Hepatocyte (in vitro differentiated cells): ENCODE results near the gene DNAH9. TPM values are rescaled to one million over a fixed set of nuclear protein-coding genes. Genes with fewer than 3 reads are reported as not detected.

Experiments
- DNase-seq: peaks from one replicate; pipeline ENCODE4 v3.0.0-alpha.2; 2016; ENCODE audit warnings: low spot score
- H2AFZ ChIP-seq: fragments of 200-600 bp; sonication (generic); 2 replicates; pipeline ENCODE4 v1.6.0; 2016; ENCODE audit warnings: antibody characterized with exemption, mild to moderate bottlenecking
- H3K27ac ChIP-seq: fragments of 200-600 bp; sonication (generic); 2 replicates; pipeline ENCODE4 v1.5.1; 2016; ENCODE audit warnings: mild to moderate bottlenecking
- H3K27me3 ChIP-seq: fragments of 200-600 bp; sonication (generic); 2 replicates; pipeline ENCODE4 v1.6.1; 2016
- H3K36me3 ChIP-seq: fragments of 200-600 bp; sonication (generic); replicated peaks from 2 replicates; pipeline ENCODE4 v1.5.1; 2016; ENCODE audit warnings: low read depth; ENCODE audit not compliant: insufficient read depth
- H3K4me1 ChIP-seq: fragments of 200-600 bp; sonication (generic); 2 replicates; pipeline ENCODE4 v1.5.1; 2016; ENCODE audit warnings: mild to moderate bottlenecking, moderate library complexity; ENCODE audit not compliant: insufficient read depth
- H3K4me2 ChIP-seq: fragments of 200-600 bp; sonication (generic); 2 replicates; pipeline ENCODE4 v1.6.0; 2016
- H3K4me3 ChIP-seq: fragments of 200-600 bp; sonication (generic); 2 replicates; pipeline ENCODE4 v1.5.1; 2016; ENCODE audit warnings: mild to moderate bottlenecking
- H3K79me2 ChIP-seq: fragments of 200-600 bp; sonication (generic); 2 replicates; pipeline ENCODE4 v1.6.0; 2017; ENCODE audit warnings: mild to moderate bottlenecking
- H3K9me2 ChIP-seq: fragments of 200-600 bp; sonication (generic); replicated peaks from 2 replicates; pipeline ENCODE4 v1.6.0; 2017; ENCODE audit warnings: mild to moderate bottlenecking; ENCODE audit not compliant: insufficient read depth
- H3K9me3 ChIP-seq: fragments of 200-600 bp; sonication (generic); 2 replicates; pipeline ENCODE4 v1.5.1; 2016; ENCODE audit warnings: low read depth, mild to moderate bottlenecking
- H4K20me1 ChIP-seq: fragments of 200-600 bp; sonication (generic); 2 replicates; pipeline ENCODE4 v1.6.0; 2016; ENCODE audit warnings: mild to moderate bottlenecking; ENCODE audit not compliant: insufficient read depth, poor library complexity, severe bottlenecking
- CTCF ChIP-seq: fragments of 200-600 bp; sonication (generic); IDR thresholded peaks from 2 replicates; pipeline ENCODE4 v1.5.1; 2016; ENCODE audit warnings: antibody characterized with exemption, mild to moderate bottlenecking; ENCODE audit not compliant: poor library complexity
- EZH2 ChIP-seq: fragments of 200-600 bp; sonication (generic); IDR thresholded peaks from 2 replicates; pipeline ENCODE4 v1.6.1; 2016; ENCODE audit warnings: antibody characterized with exemption, mild to moderate bottlenecking, borderline replicate concordance
- EZH2phosphoT487 ChIP-seq: fragments of 200-600 bp; sonication (generic); IDR thresholded peaks from one replicate; pipeline ENCODE4 v1.6.1; 2018; ENCODE audit warnings: antibody characterized with exemption, mild to moderate bottlenecking, low read depth, moderate library complexity; ENCODE audit not compliant: unreplicated experiment, severe bottlenecking
- WGBS: methylation state at CpG from one replicate; pipeline ENCODE4 v1.1.6; 2016; ENCODE audit warnings: low lambda C conversion rate; ENCODE audit errors: missing lambda C conversion rate; 5-methylcytosine and 5-hydroxymethylcytosine counted together
- polyA plus RNA-seq: library from polyadenylated mRNA; unstranded; fragments of >200 nt; fragmentation: Nextera tagmentation; extraction: Ambion mirVana; gene quantifications from 2 replicates; pipeline ENCODE4 v1.2.1, GENCODE V29; 2016
- total RNA-seq: library from RNA; depleted of rRNA; stranded (reverse); fragments of >200 nt; gene quantifications from 2 replicates; pipeline ENCODE4 v1.2.3, GENCODE V29; 2014

DNAH9 gene
- total and polyA plus RNA-seq, 2 experiments from 2014 or later, result 1.2 to 2.7 TPM

- Histone ChIP-seq H3K4me1 (no peaks in the 10 kb centered on the region), H3K9me2 (no peaks in the 10 kb centered on the region), H3K9me3 (no peaks in the 10 kb centered on the region), H3K79me2 (no peaks in the 10 kb centered on the region), H4K20me1 (no peaks in the 10 kb centered on the region), H2AFZ (no peak overlapping the region), H3K36me3 (no peaks in the 10 kb centered on the region), H3K27me3 (no peaks in the 10 kb centered on the region), H3K4me2 (no peak overlapping the region), H3K4me3 (no peak overlapping the region), H3K27ac (no peak overlapping the region)
- no peak for TF ChIP-seq EZH2phosphoT487
- no peak for TF ChIP-seq CTCF
- TF ChIP-seq EZH2, result no peak
- no peak for DNase-seq
- 94% methylated on average over 3 of the region's 3 CpGs for WGBS
Measured at GRCh38 chr17:11979795-11980194, 381.5 kb downstream of the DNAH9 start.

GRCh38 chr17:11980813-11981212 lies 382.5 kb downstream of the DNAH9 start:
- no peaks in the 10 kb centered on the region for H3K4me1 ChIP-seq
- H3K79me2 ChIP-seq, result no peaks in the 10 kb centered on the region
- no peak overlapping the region for H3K4me2 ChIP-seq
- H4K20me1 ChIP-seq, result no peaks in the 10 kb centered on the region
- H3K4me3 ChIP-seq, result no peak overlapping the region
- no peak overlapping the region for H3K27ac ChIP-seq
- no peaks in the 10 kb centered on the region for H3K9me2 ChIP-seq
- DNase-seq, result no peak
- no peaks in the 10 kb centered on the region for H3K9me3 ChIP-seq
- no peaks in the 10 kb centered on the region for H3K27me3 ChIP-seq
- 94% methylated on average over 2 of the region's 2 CpGs for WGBS
- TF ChIP-seq EZH2 (no peak), EZH2phosphoT487 (no peak), CTCF (peak; percentile 20)
- H2AFZ ChIP-seq, result no peak overlapping the region
- no peaks in the 10 kb centered on the region for H3K36me3 ChIP-seq

DNA sequence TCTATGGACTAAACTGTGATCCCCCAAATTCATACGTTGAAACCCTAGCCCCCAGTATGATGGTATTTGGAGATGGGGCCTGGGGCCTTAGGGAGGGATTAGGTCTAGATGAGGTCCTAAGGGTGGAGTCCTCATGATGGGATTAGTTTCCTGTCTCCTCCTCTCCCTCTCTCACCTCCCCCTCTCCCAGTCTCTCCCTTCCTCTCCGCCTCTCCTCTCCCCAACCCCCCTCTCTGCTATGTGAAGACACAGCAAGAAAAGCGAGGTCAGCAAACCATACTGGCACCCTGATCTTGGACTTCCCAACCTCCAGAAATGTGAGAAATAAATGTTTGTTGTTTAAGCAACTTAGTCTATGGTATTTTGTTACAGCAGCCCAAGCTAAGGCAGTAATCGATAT lies 383.6 kb downstream of the DNAH9 start:
- no peak overlapping the region for H3K27ac ChIP-seq

More for the DNA sequence above, 383.6 kb downstream of the DNAH9 start:
- Histone ChIP-seq H2AFZ (no peak overlapping the region), H3K9me2 (no peaks in the 10 kb centered on the region), H3K36me3 (no peaks in the 10 kb centered on the region), H4K20me1 (no peaks in the 10 kb centered on the region), H3K79me2 (no peaks in the 10 kb centered on the region), H3K27me3 (no peaks in the 10 kb centered on the region), H3K4me1 (peaks cover 4% of the 10 kb centered on the region), H3K4me2 (no peak overlapping the region), H3K9me3 (no peaks in the 10 kb centered on the region), H3K4me3 (no peak overlapping the region)
- 93% methylated on average over 4 of the region's 4 CpGs for WGBS
- no peak for TF ChIP-seq EZH2
- TF ChIP-seq CTCF, result no peak
- DNase-seq, result no peak
